ENCODE results near the gene BCR.

BCR gene

DNA sequence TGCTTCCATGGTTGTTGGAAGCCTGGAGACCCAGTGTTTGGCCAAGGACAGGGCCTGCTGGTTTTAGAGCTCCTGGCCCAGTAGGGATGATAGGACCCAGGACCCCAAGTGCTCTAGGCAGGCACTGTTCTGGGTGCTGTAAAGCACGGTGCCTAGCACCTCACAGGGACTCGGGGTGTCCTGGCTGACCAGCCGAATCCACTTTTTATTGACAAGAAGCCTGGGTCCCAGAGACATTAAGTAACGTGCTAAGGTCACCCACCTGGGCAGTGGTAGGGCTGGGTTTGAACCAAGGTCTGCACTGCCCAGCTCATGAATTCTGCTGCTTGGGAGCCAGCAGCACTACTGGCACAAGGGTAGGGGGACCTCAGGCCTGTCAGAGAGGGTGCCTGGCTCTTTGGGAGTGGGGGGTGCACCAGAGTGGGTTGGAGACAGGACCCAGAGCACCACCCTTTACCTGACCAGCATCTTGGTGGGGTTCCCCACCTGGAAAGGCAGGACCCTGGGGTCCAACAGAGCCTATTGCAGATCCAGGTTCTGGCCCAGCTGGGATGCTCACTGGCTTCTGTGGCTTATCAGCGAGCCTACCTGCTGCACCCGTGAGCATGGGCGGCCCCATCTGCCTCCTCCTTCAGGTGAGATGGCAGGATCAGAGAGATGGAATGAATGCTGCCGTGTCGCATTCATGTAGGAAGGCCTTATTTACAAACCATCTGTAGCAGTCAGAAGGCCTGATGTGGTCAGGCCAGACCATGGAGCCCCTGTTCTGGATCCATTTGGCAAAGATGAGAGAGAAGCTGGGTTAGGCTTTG lies 52.0 kb downstream of the BCR start:
- DNase-seq, result no peak

DNA sequence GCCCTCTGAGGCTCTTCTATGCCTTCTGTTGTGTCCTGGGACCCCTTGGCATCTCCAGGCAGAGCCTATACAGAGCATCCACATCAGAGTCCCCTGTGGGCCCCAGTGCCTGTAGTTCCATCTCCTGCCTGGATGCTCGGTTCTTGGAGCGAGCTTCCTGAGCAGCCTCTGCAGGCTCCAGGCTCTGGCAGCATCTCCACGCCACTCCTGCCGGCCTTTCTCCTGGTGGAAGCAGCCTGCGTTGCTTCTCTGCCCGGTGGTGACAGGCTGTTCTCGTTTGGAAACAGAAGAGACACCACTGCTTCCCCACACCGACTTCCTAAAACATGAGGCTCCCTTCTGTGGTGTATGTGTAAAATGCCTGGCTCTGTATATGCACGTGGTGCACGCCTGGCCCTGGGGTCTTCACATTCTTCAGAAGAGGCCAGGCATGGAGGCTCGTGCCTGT lies 52.8 kb downstream of the BCR start:
- no peak for DNase-seq

DNA sequence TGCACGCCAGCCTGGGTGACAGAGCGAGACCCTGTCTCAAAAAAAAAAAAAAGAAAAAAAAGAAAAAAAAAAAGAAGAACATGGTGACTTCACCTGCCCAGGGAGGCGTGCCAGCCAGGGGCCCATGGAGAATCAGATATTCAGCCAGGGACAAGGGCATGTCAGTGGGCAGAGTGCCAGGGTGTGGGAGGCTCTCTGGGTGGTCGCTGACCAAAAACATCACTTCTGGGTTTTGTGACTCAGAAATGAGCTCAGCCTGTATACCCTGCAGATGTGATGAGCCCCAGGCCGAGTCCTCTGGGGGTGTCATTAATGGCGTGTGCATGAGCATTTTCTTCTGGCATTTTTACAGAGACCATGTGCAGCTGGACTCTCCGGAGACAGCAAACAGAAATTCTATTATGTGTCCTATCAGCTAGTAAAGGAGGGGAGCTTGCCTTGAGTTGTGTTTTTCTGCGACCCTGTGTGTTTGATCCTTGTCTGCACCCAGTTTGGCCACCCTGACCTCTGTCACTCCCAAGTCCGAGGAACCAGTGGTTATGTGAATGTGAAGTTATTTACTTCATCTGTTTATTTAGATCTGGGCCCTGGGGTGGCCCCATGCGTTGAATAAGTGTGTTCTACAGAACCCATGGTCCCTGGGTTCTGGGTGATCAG lies 53.6 kb downstream of the BCR start:
- peak; percentile 46 for DNase-seq

DNA sequence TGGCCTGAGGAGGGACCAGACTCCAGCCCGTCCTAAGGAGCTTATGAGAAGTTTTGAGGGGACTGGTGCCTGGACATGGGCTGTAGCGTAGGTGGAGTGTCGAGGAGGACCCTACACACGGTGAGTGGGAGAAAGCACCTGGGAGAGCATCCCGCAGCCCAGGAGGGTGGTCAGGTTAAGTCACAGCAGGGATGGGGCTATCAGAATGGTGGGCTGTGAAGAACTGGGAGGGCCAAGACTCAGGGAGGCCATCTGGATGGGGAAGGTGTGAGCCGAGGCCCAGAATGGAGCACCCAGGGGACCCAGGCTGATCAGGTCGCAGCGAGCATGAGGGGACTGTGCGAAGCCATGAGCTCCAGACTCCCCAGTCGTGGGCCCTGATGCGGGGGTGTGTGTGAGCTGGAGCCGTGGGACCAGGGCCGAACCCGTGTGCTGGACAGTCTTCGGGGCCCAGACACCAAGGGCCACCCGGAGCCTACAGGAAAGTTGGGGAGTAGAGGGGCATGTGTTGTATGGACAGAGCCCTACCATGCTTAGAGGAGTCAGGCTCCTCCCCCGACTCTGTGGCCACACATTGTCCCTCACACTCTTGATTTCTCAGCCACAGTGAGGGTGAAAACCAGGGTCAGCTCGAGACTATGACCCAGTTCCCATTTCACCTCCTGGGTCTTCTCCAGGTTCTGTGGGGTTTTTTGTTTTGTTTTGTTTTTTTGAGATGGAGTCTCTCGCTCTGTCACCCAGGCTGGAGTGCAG lies 54.3 kb downstream of the BCR start:
- DNase-seq, result no peak

DNA sequence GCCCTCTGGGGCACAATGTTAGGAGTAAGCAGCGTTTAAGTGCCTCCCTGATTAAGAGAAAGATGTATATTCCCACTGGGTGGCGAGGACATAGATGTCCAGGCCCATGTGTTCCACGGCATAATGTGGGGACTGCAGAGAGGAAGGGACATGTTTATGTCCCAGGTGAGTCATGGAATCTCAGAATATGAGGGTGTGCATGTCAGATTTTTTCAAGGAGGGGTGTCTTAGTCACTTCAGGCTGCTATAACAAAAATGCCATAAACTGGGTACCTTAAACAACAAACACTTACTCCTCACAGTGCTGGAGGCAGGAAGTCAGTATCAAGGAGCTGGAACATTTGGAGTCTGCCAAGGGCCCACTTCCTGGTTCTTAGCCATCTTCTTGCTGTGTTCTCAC lies 55.1 kb downstream of the BCR start:
- no peak for DNase-seq

DNA sequence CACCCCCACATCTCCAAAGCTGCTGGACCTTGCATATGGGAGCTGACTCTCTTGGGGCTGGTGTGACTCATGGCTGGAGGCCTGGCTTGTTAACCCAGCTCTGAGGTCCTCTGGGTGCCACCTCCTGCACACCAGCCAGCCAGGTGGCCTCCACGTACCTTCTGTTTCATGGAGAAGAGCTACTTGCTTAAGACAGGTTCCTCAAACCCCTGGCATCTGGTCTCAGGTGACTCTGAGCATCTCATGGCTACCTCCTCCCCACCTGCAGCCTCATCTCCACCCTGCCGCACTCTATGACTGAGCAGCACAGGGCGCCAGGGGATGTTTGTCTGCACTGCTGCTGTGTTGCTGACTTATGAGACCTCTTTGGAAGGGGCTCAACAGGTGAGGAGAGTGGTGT lies 55.7 kb downstream of the BCR start:
- DNase-seq, result no peak

DNA sequence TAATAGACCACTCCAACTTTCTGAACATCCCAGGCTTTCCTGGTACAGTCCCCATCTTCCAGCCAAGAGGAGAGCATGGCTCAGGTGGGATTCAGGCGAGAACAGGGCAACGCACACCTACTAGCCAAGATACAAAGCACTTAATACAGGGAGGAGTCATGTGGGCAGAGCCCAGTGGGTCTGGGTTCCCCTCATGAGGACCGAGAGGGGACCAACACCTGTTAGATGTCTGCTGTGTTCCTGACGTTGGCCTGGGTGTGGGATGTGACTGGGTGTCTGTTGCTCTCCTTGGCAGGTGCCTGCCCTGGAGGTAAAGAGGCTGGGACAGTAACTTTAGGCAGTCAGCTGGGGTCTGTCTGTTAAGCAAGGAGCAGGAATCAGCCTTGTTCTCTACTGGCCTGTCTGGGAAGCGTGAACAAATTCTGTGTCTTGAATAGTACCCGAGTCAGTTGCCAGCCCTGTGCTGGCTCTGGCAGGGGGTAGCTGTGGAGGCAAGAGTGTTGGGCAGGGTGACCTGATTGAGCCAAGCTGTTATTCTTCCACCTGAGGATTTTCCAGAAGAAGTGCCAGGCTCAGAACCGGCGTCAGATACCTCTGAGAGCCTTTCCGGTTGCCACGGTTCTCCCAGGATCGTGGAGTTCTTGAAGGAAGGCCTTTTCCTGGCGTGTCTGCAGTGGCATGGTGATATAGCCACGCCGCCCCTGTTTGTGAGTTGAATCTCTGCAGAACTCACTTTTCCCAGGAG lies 56.3 kb downstream of the BCR start:
- no peak for DNase-seq

DNA sequence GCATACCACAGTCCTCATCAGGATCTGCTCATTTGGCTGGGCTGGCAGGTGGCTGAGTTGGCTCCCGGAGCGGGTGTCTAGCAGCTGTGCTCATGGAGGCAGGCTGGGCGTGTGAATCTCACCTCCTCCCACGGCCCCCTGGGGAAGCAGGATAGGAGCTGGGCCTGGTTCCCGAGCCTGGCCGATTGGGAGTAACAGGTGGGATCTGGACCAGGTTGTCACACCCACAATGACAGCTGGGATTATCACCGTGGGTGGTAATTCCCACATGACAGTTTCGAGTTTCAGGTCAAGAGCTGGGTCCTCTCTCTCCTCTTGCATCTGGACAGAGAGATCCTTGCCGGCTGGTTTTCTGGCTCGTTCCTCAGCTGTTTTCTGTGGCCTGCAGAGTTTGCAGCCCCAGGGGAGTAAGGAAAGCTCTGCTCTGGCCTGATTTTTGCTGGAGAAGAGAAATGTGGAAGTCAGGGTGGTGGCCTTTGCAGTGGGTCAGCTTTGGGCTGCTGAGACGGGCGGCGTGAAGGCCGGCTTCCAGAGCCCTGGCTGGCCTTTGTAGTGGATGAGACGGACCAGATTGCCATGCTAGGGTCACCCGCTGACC lies 57.0 kb downstream of the BCR start:
- DNase-seq, result no peak

DNA sequence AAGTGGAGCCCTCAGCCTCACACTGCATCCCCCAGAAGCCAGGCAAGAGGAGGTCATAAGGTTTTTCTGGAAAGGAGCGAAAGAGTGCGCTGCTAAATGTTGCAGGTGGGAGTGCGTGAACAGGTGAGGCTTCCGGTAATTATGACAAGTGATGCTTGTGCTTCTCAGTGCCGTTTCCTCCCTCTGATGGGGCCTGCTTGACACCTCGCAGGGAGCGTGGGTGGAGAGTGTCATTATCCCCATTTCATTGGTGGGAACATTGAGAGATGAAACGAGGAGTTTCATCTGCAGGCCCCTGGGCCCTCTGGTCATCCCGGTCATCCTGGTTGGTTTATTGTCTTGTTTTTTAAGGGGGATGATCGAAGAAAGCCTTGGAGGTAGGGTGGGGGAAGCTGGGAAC lies 57.5 kb downstream of the BCR start:
- DNase-seq, result no peak

DNA sequence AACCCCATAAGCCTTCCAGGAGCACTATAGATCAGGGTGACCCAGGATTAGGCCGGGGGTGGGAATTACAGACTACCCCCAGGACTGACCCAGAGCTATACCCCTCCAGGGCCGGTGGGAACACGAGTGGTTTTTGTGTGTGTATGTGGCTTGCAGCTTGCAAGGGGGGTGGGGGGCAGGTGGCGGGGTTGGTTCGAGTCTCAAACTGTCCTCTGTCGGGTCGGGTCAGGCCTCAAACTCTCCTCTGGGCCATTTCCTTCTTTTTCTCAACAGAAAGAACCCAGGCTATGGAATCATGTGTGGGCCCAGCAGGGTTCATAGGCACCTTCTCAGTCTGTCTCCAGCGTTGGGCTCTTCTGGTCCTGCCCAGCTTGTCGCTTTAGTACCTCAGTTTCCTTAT lies 58.4 kb downstream of the BCR start:
- no peak for DNase-seq

DNA sequence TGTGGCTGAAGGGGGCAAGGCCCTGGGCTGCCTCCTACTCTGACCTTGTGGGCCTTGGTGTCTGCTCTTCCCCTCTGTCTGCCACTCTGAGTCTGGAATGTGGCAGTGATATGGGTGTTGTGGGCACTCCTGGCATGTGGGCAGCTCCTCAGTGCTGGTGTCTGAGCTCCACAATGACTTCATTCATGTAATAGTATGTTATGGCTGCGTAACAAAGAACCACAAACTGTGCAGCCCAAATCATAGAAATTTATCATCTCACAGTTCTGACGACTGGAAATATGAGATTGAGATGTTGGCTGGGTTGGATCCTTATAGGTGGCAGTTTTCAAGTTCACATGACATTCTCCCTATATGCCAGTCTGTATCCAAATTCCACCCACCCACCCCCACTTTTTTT lies 59.1 kb downstream of the BCR start:
- DNase-seq, result no peak

DNA sequence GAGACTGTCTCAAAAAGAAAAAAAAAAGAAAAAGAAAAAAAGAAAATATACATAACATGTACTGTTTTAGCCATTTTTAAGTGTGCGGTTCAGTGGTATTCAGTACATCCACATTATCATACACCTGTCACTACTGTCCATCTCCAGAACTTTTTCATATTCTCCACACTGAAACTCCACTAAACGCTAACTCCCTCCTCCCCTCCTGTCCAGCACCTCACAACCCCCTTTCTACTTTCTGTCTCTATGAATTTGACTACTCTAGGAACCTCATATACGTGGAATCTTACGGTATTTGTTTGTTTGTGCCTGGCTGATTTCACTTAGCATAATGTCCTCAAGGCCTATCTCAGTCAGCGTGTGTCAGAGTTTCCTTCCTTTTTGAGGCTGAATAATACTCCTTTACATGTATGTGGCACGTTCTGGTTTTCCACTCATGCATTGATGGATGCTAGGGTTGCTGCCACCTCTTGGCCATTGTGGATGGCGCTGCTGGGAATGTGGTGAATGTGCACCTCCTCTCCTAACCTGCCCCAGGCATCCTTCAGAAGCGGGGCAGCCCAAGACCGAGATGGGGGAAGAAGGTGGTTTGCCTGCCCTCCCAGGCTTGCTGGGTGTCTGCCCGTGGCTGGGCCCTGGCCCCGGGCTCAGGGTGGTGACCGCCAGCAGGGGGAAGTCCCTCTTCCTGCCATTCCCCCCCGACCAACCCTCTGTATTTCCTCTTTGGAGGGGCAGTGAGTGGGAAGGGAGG lies 60.5 kb downstream of the BCR start:
- DNase-seq, result peak; percentile 68

DNA sequence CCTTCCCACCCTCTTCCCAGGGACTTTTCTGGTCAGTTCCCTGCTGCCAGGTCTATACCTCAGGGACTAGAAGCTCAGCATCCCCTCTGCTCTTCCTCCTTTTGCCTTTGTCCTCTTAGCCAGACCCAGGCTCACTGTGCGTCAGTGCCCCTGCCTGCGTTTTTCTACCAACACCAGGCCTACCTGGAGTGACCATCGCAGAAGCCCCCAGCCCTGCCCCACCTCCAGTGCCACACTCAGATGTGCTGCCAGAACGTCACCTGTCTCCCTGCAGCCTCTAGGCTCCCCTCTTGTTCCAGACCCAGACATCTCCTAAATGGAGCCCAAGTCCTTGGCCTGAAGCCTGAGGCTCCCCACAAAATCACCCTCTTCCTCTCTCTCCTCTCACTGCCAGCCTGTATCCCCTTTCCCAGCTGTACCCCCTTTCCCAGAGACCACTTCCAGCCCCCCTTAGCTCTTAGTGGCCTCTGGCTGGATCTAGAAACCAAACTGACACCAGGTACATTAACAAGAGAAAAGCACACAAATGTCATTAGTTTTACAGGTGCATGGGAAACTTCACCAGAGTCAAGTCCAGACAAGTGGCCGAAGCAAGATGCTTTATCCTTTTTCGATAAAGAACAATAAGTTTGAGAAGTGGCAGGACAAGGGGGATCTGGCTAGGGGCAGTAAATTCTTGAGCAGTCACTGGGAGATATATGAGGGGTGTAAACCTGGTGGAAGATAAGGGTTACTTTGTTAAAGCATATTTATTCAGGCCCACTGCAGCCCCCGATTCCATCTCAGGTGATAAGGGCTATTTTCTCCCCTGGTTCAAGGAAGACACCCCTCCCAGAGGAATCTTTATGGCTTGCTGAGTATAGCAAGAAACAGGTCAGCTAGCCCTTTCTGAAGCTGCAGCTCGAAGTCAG lies 61.5 kb downstream of the BCR start:
- DNase-seq, result no peak

DNA sequence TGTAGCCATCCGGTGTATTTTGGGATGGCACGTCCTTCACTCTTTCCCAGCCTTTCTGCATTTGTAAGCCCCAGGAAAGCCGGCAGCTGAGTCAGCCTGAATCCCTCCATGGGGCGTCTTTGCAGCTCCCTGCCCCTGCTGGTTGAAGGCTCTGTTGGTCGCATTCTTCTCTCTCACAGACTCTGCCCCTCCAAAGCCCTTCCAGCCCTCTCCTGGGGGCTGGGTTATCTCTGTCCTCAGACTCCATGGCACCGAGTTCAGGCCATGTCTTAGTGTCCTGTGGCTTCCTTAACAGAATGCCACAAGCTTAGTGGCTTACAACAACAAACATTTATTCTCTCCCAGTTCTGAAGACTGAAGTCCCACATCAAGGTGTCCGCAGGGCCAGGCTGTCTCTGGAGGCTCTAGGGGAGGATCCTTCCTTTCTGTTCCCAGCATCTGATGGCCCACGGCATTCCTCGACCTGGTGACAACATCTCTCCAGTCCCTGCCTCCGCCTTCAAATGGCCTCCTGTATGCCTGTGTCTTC lies 62.2 kb downstream of the BCR start:
- DNase-seq, result peak; percentile 27

DNA sequence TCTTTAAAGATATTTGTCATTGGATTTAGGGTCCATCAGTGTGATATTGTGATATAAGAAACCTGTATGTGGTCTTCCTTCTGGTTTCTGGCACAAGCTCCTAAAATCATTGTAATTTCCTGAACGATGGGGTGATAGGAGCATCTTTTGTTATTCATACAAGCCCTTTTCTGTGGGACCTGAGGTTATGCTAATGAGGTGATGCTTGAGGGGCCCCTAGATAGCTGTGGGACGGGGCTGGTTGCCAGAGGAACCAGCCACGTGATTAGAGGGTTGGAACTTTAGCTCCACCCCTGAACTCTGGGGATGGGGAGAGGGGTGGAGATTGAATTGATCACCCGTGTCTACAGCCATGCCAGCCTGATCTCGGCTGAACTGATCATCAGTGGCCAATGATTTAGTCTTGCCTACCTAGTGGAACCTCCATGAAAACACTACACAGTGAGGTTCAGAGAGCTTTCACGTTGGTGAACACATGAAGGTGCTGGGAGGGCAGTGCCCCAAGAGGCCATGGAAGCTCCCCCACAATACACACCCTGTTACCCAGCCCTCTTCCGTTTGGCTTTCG lies 62.8 kb downstream of the BCR start:
- DNase-seq, result peak; percentile 54

DNA sequence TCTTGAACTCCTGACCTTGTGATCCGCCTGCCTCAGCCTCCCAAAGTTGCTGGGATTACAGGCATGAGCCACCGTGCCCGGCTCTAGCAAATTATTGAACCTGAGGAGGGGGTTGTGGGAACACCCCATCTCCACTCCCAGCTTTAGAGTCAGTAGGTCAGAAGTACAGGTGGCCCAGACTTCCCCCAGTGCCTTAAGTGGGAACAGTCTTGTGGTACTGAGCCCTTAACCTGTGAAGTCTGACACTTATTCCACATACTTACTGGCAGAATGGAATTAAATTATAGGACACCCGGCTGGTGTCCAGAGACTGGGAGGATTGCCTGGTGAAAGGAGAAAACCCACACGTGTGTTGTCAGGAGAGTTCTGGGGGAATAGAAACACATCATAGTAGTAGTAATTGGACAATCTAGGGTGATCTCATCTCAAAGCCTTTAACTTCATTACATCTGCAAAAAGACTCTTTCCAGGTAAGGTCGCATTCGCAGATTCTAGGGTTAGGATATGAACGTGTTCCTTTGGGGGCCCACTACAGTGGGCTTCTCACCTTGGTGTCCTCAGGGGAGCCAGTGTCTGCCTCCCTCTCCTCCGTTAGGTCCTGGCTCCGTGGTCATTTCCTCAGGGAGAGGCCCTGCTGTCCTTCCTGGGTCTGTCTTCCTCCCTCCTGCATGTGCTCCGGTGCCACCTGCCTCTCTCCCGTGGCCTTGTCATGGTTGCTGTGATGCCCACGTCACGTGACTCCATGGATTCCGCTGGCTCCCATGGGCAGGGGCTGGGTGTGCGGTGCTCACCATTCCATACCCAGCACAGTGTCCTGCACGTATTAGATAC lies 63.8 kb downstream of the BCR start:
- DNase-seq, result no peak

DNA sequence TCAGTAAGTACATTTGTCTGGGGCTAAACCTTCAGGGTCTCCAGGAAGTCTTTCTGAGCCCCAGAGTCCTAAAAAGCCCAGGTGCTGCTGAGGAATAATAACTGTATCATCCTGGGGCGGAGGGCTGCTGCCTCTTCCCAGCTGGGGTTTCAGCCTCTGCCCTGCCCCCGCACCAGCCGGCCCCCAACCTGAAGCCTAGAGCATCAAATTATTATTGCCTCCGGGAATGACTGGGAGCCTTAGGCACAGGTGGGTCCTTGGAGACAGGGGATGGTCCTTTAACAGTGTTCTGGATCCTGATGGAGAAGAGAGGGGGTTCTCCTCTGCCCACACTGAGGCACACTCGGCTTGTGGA lies 64.4 kb downstream of the BCR start:
- no peak for DNase-seq

DNA sequence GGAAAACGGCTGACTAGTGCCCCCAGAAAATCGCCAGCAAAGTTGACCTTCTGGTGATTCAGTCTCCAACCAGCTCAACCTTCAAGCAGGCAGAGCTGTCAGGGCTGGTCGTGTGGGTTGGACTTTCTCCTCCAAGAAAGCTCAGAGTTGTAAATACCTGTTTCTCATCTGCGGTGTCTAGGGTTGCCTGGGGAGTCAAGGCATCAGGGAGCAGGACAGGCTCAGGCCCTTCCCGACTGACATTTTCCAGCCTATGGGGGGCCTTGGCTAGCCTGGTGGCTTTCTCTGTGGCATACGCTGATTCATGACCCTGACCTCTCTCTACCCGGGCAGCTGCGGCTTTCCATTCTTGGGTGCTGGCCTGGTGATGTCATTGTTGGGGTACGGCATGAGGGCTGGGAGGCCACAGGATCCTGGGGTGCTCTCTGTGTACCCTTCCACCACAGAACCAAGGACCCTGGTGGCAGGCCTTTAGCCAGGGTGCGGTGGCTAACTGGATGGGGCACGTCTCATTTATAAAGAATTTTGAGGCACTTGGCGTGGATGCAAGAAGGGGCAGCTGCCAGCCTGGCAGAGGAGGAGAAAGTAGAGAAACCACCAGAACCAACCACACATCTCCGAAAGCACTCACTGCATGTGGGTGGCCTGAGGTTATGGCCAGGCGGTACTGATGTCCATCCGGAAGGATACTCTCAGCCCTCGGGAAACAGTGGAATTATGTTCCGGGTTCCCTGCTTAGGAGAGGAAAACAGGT lies 64.9 kb downstream of the BCR start:
- DNase-seq, result no peak

DNA sequence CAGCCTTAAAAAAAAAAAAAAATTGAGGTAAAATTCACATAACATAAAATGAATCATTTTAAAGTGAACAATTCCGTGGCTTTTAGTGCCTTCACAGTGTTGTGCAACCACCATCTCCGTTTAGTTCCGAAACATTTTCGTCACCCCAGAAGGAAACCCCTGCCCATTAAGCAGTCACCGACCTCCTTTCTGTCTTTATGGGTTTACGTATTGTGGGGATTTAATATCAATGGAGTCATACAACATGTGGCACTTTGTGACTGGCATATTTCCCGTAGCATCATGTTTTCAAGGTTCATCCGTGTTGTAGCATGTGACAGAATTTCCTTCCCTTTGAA lies 65.5 kb downstream of the BCR start:
- DNase-seq, result no peak

Measured in hematopoietic multipotent progenitor cell treated with erythropoietin and hydrocortisone succinate and interleukin-3 and kit ligand, for 8 days (in vitro differentiated cells).